DMS79 (cell line): ENCODE results near the gene DDX3X.
"Not testable (repeated sequence)": the region's sequence is repeated elsewhere in the genome, so short reads cannot be mapped to it uniquely, and the experiment has no call there.

Experiments used
- DNase-seq: peaks from one replicate; lab custom pipeline; 2025; lab: John Stamatoyannopoulos, UW

DDX3X gene

GRCh38 chrX:41333744-41334362 is at the start of gene DDX3X:
TSS of gene DDX3X (plus strand) at chrX:41334162. CDS start at chrX:41334253, 91 bp downstream.
- DNase-seq = peak; percentile 53

GRCh38 chrX:41285928-41286327 is 48.0 kb upstream of the DDX3X start:
- DNase-seq = not testable (repeated sequence)

DNA sequence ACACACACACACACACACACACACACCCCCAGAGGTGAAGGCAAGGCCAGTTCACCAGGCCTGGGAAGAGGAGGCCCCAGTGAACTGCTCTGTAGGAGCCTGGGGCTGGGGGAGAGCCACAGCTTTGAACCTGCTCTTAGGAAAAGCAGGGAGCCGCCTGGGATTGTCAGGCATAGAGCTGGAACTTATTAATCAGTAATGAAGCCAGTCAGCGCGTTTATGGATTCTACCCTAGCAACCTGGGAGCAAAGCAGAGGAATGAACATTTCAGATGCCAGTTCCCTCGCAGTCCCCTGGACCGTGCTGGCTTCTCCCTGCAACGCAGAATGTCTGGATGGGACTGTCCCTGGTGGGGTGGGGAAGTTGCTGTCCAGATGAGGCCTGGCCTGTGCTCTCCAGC is 45.3 kb upstream of the DDX3X start:
- no peak for DNase-seq

DNA sequence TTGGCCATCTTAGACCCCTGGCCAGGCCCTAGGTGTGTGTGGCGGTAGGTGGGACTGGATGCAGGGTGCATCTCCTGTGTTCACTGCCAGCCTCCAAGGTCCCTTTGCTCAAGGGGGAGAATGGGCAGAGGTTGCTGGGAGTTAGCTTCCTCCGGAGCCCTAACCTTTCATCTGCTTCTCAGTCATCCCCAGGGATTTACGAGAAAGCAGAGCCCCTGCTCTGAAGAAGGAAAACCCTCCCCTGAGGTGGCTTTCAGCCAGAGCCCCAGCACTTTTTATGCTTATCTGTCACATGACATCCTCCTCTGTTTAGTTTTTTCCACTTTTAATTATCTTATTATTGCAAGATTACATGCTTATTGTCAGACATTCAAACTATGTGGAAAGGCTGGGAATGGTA is 44.9 kb upstream of the DDX3X start:
- DNase-seq = no peak

- DNase-seq = no peak
Observed at GRCh38 chrX:41291309-41291708, 42.7 kb upstream of the DDX3X start.

DNA sequence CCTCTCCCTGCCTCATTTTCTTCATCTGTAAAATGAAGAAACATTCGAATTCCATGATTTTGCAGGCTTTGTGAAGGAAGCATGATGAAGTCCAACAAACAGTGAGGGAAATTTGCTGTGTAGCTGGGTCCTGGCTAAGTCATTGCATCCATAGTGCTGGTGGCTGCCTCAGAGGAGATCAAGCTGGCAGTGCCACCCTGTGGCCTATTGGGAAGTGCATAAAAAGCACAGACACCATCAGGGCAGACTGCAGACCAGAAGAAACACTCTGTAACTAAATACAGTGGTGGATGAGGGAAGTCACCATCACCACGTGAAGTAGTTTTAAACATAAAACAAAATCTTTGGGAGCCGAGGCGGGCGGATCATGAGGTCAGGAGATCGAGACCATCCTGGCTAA is 40.7 kb upstream of the DDX3X start:
- no peak for DNase-seq

- no peak for DNase-seq
Observed at GRCh38 chrX:41300758-41301437, 33.1 kb upstream of the DDX3X start.

DNA sequence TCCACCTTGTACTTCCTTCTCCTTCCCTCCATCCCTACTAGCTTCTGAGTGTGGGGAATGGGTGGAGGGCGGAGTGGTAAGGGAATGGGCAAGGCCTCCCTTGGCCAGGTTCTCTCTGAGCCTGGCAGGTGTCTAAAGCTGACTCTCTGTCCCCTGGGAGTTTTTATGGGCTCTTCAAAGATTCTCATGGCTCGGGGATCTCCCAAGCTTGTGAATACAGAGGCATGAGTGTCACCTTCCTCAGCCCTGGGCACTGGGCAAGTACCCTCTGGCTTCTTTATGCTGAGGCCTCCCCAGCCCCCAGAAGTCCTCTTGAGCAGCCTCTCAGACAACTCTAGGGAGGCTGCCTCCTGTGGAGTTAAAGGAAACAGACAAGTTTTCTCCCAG is 32.5 kb upstream of the DDX3X start:
- DNase-seq = peak; percentile 2

DNA sequence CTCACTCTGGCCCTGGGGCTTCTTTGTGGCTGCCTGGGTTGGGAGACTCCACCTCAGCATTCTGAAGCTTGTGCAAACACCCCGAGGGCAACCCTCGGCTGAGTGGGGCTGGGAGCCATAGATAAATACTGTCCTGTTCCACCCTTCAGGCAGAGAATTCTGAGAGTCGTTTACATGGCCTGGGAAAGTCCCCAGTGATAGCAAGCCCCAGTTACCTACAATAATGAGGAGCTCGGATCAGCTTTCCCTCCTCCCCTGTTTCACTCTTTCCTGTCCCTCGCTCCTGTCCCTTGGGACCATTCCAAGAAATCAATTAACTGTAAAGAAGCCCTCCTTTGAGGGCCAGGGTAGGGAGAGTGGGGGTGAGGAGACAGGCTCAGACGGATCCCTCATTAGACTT is 31.6 kb upstream of the DDX3X start:
- DNase-seq = peak; percentile 23

GRCh38 chrX:41303013-41303412 is 30.9 kb upstream of the DDX3X start:
- DNase-seq = no peak

DNA sequence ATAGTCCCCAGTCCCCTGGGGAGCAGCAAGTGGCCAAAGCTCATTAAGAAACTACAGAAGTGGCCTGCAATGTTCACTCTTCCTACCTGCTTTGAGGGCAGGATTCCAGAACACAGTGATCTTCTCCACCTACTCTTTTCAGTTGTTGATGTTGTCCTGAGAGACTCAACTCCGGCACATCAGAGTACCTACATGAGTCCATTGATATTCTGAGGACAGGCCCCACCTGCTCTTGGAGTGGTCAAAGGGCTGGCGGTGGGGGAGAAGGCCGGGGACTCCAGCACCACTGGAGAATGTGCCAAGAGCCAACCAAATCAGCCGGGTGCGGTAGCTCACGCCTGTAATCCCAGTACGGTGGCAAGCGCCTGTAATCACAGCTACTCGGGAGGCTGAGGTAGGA is 29.8 kb upstream of the DDX3X start:
- no peak for DNase-seq

- no peak for DNase-seq
Observed at GRCh38 chrX:41308884-41309647, 24.9 kb upstream of the DDX3X start.

DNA sequence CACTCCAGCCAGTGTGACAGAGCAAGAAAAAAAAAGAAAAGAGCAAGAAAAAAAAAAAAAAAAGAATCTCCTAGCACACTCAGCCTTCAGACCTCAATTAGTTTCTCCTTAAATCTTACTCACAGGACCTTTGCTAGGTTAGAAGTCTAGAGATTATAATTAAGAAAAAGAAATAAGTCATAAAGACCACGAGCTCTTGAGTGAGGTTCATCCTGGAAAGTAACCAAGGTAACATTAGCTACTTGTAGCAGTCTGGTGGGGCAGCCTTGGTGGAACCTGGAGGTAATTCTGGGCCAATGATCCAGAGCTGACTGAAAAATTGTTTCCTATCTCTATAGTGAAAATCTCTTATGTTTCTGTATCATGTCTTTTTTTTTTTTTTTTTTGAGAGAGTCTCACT is 21.2 kb upstream of the DDX3X start:
- DNase-seq = no peak

GRCh38 chrX:41313419-41313818 is 20.5 kb upstream of the DDX3X start:
- no peak for DNase-seq

DNA sequence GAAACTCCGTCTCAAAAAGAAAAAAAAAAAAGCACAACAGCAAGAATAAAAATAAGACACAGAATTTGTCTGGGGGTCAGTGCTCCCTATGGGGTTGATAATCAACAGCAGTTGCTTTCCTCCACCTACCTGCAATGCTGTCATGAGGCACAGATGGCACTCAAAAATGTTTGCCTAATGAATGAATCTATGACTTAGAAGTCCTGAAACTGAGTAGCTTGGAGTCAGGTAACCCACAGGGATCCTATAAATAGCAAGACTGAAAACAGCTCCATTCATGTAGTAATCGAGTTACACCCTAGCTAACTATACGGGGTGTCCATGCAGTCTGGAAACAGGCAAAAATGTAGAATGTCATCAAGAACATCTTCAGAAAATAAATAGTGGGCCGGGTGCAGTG is 19.8 kb upstream of the DDX3X start:
- DNase-seq = no peak

- DNase-seq = no peak
Observed at GRCh38 chrX:41314881-41315280, 19.1 kb upstream of the DDX3X start.

DNA sequence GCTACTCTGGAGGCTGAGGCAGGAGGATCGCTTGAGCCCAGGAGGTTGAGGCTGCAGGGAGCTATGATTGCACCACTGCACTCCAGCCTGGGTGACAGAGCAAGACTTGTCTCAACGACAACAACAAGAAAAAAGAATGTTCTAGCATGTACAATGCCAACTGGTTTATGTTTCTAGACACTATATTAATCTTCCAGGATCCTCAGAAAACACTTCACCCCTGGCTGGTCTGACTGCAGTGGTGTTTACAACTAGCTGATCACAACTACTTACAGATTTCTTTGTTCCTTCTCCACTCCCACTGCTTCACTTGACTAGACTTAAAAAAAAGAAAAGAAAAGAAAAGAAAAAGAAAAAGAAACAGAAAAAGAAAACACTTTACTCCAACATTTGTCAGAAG is 17.7 kb upstream of the DDX3X start:
- DNase-seq = not testable (repeated sequence)

DNA sequence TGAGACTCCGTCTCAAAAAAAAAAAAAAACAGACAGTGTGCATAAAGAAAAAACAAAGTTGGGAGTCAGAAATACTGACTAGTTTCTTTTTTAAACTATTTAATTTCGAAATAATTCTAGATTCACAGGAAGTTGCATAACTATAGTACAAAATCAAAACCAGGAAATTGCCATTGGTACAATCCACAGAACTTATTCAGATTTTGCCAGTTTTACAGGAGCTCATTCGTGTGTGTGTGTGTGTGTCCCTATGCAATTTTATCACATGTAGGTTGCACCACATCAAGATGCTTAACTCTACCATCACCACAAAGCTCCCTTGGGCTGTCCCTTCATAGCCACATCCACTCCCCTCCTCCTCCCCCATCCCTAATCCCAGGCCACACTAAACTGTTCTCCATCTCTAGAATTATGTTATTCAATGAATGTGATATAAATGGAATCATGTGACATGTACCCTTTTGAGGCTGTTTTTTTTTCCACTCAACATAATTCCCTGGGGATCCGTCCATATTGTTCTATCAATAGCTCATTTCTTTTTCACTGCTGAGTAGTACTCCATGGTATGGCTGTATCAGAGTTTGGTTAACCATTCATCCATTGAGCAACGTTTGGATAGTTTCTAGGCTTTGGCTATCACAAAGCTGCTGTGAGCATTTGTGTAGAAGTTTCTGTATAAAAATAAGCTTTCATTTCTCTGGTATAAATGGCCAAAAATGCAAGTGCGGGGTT is 16.3 kb upstream of the DDX3X start:
- DNase-seq = no peak

DNA sequence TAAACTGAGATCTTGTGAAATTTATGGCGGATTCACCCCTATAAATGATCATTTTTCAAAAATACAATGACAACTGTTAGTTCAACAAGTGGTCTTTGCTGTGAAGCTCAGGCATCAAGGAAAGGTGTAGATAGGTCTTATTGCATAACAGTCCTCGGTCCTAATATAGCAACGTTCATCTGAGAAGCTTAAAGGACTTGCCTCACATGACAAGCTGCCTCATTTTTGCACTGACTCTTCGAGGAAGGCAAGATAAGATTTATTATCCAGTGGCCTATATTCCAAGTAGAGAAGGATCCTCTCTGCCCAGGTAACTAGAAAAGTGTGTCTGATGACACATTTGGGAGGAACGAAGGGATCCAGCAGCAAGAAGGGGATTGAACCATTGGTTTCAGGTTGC is 13.6 kb upstream of the DDX3X start:
- no peak for DNase-seq

DNA sequence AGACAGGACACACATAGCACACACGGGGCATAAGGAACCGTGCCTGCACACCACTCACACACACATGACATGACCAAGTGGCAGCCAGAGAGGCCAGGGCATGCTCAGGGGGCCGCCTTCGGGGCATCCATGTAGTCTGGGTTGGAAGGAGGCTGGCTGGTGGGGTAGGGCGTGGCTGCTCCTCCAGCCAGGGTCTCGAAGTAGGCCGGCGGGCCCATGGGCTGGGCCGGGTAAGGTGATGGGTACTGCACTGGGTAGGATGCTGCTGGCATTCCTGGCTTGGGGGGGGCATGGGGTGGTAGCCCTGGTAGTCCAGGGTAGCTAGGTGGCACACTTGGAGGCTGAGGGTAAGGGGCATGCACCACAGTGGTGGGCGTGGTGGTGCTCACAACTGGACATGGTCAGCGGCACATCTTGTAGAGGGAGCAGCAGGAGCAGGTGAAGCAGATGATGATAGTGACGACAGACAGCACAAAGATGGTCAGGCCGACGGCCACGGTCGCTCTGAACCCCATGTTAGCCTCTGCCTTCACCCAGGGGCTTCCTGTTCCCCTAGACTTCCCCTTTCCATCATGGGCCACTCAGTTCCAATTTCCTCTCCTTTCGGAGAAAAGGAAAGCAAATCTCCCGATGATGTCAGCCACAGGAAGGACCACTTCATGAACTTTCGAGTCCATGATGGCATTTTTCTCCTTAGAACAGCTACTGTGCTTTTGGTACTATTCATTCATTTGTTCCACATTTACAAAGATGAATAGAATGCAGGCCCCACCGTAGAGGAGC is 10.9 kb upstream of the DDX3X start:
- DNase-seq = no peak

GRCh38 chrX:41326431-41326830 is 7.5 kb upstream of the DDX3X start:
- no peak for DNase-seq

- no peak for DNase-seq
Observed at GRCh38 chrX:41327341-41327740, 6.6 kb upstream of the DDX3X start.
